Stimulated activated CD8-positive, alpha-beta memory T cell treated with anti-CD3 and anti-CD28 coated beads, Interleukin-4, amount 100 ng/mL, for 48 hours (primary cell): ENCODE results near the gene LAIR1.
"Not testable (repeated sequence)": the region's sequence is repeated elsewhere in the genome, so short reads cannot be mapped to it uniquely, and the experiment has no call there.

ENCODE experiments used
- DNase-seq: peaks from one replicate; pipeline ENCODE4 v3.0.0-alpha.2; 2020

Gene LAIR1

GRCh38 chr19:54375181-54375938 lies 10.6 kb upstream of the LAIR1 start:
- DNase-seq = not testable (repeated sequence)

DNA sequence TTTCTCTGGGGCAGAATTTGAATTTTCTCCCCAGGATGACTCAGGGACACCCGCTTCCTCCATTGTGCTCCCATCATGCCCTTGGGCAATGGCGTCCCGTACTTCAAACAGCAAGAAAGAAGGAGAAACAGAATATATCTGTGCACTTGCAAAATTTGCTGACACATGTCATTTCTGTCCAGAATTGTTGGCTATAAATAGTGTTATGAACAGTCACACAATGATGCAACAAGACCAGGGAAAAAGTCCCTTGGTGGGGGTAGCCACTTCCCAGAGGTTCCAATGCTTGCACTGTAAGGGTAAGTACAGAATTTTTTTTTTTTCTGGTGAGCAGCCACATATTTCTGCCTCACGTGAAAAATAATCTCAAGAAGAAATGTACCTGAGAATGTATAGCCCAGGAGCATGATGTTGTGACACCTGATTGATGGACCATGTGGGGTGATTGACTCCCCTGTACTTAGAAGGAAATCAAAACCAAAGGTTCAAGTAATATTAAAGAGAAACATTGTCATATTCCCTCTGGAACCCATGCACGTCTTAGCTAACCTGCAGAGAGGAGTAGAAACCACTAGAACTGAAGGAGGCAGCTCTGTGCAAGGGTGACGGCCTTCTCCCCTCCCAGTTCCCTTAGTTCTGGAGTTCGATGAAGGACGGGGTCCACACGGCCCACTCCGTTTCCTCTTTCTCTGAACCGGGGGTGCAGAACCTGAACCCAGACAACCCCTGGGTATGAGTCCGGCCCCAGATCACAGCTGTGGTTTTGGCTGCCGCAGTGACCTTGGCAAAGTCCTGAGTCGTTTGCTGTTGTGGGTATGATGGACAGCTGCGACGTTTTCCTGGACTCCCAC lies 9.3 kb upstream of the LAIR1 start:
- no peak for DNase-seq

DNA sequence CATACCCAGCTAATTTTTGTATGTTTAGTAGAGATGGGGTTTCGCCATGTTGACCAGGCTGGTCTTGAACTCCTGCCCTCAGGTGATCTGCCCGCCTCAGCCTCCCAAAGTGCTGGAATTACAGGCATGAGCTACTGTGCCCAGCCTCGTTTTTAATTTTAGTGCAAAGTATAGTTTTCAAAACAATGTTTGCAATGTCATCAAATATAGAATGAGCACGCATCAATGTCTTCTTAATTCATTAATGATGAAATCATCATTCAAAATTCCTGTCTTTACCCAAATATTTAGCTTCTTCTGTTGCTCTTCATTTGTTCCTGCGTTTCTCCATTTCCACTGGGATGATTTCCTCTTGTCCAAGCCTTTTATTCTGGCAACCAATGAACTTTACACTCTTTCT lies 6.7 kb upstream of the LAIR1 start:
- not testable (repeated sequence) for DNase-seq

DNA sequence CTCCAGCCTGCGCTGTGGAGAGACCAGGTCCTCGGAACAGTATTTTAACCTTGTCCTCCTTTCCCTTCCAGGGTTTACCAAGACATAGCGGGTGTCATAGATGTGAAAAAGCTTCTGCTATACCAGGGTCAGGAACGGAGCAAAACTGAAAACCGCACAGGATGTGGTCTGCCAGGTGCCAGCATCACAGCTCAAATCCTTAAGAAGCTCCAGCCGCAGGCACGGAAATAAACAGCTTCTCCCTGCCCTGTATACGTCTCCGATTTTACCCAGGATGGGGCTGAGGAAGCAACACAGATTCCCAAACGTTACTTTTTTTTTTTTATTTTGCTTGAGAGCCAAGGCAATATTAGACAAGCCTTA lies 5.7 kb upstream of the LAIR1 start:
- DNase-seq = peak; percentile 73

DNA sequence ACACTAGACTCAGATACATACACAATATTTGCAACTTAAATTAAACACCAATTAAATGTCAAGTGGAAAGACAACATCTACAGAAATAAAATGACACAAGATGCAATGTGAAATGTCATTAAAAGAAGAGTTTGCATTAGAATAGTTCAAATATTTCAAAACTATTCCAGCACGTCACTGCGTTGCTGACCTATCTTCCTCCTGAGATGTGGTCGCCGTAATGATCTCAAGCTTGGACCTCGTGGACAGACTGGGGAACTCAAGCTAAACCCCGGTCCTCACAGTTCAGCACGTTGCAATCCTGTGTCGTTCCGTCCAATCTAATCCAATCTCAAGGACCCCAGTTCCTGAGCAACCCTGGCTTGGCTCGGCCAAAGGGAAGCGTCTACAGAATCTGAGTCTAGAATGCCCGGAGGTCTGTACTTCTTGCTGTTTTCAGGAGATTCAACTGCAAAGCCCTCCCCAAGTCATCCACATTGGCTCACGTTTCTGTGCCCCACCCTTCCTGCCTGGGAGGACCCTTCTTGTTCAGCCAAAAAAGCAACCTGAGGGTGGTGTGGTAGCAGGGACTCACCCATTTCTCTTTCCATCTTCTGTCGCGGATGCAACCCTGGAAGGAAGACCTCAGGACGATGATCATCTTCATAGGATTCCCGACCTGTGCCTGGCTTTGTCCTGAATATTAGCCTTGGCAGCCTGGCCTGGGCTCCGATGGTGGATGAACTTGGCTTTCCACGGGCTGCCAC lies 5.1 kb upstream of the LAIR1 start:
- DNase-seq = not testable (repeated sequence)

DNA sequence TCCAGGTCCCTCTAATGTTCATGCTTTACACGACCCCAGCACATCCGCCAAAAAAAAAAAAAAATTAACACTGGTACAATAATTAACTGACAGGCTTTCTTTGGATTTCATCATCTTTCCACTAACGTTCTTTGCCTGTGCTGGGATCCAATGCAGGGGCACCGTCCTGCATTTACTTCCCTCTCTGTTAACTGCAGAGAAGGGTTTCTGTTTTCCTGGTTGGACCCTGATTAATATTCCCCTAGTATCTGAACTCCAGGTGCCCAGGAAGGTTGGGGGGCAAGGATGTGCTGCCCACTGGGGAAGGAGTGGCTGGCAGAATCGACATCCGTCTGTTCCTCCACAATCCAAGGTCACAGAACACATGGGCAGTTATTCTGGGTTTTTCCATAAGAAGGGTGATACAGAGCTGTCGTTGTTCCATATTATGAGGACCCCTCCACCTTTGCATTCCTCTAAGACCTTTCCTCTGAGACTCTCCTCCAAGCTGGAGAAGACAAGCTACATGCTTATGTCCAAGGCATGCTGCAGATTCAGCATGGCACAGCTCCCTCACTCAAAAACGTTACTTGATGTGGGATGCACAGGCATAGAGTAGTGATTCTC lies 4.5 kb upstream of the LAIR1 start:
- no peak for DNase-seq

- no peak for DNase-seq
Measured at GRCh38 chr19:54366811-54367210, 2.1 kb upstream of the LAIR1 start.

GRCh38 chr19:54365798-54366197 lies 1.1 kb upstream of the LAIR1 start:
- DNase-seq = not testable (repeated sequence)

GRCh38 chr19:54361680-54362422 lies 2.9 kb downstream of the LAIR1 start:
- not testable (repeated sequence) for DNase-seq

GRCh38 chr19:54359149-54359820 lies 5.4 kb downstream of the LAIR1 start:
- DNase-seq = peak; percentile 81

- DNase-seq = no peak
Measured at GRCh38 chr19:54357381-54357780, 7.3 kb downstream of the LAIR1 start.

GRCh38 chr19:54356444-54357056 lies 8.2 kb downstream of the LAIR1 start:
- DNase-seq = no peak

DNA sequence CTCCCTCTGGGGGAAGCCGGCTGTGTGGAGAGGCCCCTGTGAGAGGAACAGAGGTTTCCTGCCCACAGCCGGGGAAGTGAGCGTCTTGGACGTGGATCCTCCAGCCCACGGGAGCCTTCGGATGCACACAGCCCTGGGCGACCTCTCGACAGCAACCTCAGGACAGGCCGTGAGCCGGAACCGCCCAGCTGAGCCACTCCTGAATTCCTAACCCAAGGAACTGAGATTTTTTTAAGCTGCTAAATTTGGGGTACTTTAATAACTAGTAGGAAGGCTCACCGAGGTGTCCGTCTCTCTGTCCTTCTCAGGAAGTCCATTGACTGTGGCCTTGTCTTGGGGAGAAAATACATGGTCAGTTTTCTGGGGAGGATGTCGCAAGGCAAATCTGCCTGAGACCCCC lies 9.1 kb downstream of the LAIR1 start:
- no peak for DNase-seq

- DNase-seq = no peak
Measured at GRCh38 chr19:54354761-54355160, 10.0 kb downstream of the LAIR1 start.

DNA sequence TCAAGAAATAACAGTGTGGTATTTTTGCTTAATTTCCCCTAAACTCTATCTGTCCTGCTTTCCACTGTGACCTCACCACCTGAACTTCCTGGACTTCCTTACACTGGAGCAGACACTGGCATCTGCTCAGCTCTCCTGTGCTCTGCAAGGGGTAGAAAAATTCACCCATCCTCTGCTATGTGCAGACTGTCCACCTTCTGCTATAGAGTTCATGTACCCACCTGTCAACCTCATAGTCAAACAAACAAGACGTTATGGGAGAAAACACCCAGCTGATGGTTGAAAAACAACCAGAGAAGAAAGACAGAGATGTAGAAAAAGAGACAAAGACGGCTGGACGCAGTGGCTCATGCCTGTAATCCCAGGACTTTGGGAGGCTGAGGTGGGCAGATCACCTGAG lies 12.2 kb downstream of the LAIR1 start:
- no peak for DNase-seq

GRCh38 chr19:54352041-54352440 lies 12.7 kb downstream of the LAIR1 start:
- DNase-seq = no peak

- DNase-seq = no peak
Measured at GRCh38 chr19:54351474-54351873, 13.3 kb downstream of the LAIR1 start.

- DNase-seq = no peak
Measured at GRCh38 chr19:54345938-54346386, 18.8 kb downstream of the LAIR1 start.

DNA sequence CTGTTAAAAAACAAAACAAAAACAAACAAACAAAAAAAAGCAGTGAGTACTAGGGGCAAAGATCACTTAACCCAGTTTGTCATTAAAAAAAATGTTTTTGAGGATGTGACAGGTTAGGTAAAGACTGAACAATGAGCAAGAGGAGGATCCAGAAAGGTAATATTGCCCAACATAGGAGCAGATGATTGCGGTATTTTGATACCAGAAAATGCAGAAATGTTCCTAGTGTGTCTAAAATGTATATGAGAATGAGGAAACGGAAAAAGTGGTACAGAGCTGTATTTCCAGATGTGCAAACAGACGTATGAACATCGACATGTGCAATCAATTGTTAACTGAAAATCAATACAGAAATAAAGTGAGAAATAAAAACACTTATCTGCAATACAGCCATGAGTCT lies 20.9 kb downstream of the LAIR1 start:
- DNase-seq = no peak

- DNase-seq = no peak
Measured at GRCh38 chr19:54341295-54341694, 23.4 kb downstream of the LAIR1 start.
